Dendritic cell treated with granulocyte-macrophage colony-stimulating factor and Interleukin-4, amounts not matched to agents 40 ng/mL and 50 ng/mL, for 4 days (primary cell): Measurements from ENCODE around the gene MRTFB.

Experiments
- H3K27ac Mint-ChIP-seq: one replicate; pipeline ENCODE4 v1.8.0; 2022; ENCODE audit warnings: mild to moderate bottlenecking, mixed read lengths
- H3K27me3 Mint-ChIP-seq: one replicate; pipeline ENCODE4 v1.8.0; 2022; ENCODE audit warnings: mild to moderate bottlenecking, mixed read lengths
- H3K36me3 Mint-ChIP-seq: one replicate; pipeline ENCODE4 v1.8.0; 2022; ENCODE audit warnings: low read depth, mixed read lengths
- H3K4me1 Mint-ChIP-seq: one replicate; pipeline ENCODE4 v1.8.0; 2022; ENCODE audit warnings: low read depth, mixed read lengths
- H3K4me3 Mint-ChIP-seq: one replicate; pipeline ENCODE4 v1.8.0; 2022; ENCODE audit warnings: mild to moderate bottlenecking, moderate library complexity, mixed read lengths
- H3K9me3 Mint-ChIP-seq: one replicate; pipeline ENCODE4 v1.8.0; 2022; ENCODE audit warnings: mixed read lengths
- intact Hi-C: fragments of 100-400 bp; cut with micrococcal nuclease; formaldehyde crosslinking; loops from one replicate; pipeline ENCODE4 v1.15.0; 2022

The MRTFB gene

DNA sequence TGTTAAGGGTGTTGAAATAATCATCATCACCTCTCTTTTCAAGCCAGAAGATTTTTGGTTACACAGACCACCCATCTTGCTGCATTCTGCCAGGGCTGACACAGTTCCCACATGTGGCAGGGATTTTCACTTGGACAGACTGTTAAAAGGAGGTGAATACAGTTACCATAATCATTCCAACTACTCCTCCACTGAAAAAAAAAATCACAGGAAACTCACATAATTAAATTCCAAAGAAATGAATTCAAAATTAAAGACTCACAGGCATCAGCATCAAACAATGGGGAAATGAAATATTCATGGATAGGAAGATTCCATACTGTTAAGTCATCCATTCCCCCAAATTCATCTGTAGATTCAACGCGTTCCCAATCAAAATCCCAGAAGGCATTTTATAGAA lies 209.4 kb downstream of the MRTFB start:
- peaks cover 35% of the 10 kb centered on the region for H3K4me1 Mint-ChIP-seq
- H3K9me3 Mint-ChIP-seq = no peaks in the 10 kb centered on the region
- peaks cover 13% of the 10 kb centered on the region for H3K27me3 Mint-ChIP-seq
- H3K4me3 Mint-ChIP-seq = no peak overlapping the region
- H3K36me3 Mint-ChIP-seq = peaks cover 6% of the 10 kb centered on the region
- H3K27ac Mint-ChIP-seq = no peak overlapping the region
- intact Hi-C loops = no loop called here

- intact Hi-C loops = no loop called here
- H3K36me3 Mint-ChIP-seq = peaks cover 6% of the 10 kb centered on the region
- H3K27ac Mint-ChIP-seq = peak overlapping the region; percentile 88
- H3K9me3 Mint-ChIP-seq = peaks cover under 1% of the 10 kb centered on the region
- H3K27me3 Mint-ChIP-seq = peaks cover 9% of the 10 kb centered on the region
- H3K4me1 Mint-ChIP-seq = peaks cover 53% of the 10 kb centered on the region
- H3K4me3 Mint-ChIP-seq = no peak overlapping the region
These were observed 212.7 kb downstream of the MRTFB start for GRCh38 chr16:14283786-14284185.

- Mint-ChIP-seq H3K27me3 (peaks cover 5% of the 10 kb centered on the region), H3K36me3 (peaks cover 11% of the 10 kb centered on the region), H3K4me3 (no peak overlapping the region), H3K9me3 (peaks cover 6% of the 10 kb centered on the region), H3K4me1 (peaks cover 57% of the 10 kb centered on the region), H3K27ac (no peak overlapping the region)
- intact Hi-C loops = no loop called here
These were observed 213.3 kb downstream of the MRTFB start for GRCh38 chr16:14284371-14284770.

DNA sequence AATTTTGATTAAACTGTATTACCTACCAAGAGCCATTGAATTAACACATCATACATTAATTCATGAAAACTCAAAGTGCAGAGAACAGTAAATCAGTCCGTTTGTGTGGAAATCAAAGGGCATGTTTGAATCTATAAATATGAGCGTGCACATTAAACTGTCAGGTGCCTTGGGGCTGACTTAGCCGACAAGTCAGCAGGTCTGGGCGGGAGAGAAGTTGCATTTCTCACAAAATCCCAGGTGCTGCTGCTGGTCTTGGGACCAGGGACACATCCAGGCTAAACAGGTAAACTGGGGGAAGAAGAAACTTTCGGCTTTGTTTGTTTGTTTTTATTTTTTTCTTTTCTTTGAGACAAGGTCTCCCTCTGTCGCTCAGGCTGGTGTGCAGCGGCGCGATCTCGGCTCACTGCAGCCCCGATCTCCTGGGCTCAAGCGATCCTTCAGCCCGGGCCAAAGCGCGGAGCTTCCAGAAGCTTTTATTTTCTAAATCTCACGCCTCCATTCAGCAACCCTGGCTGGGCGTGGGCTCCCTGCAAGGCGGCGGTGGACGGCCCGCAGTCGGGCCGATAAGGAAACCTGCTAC lies 213.9 kb downstream of the MRTFB start:
- H3K4me3 Mint-ChIP-seq = peak overlapping the region; percentile 82
- intact Hi-C loops = loop anchor here (5.0 kb wide), 1 partner anchor 363 kb away; the partner anchor contains the start of gene ERCC4

DNA sequence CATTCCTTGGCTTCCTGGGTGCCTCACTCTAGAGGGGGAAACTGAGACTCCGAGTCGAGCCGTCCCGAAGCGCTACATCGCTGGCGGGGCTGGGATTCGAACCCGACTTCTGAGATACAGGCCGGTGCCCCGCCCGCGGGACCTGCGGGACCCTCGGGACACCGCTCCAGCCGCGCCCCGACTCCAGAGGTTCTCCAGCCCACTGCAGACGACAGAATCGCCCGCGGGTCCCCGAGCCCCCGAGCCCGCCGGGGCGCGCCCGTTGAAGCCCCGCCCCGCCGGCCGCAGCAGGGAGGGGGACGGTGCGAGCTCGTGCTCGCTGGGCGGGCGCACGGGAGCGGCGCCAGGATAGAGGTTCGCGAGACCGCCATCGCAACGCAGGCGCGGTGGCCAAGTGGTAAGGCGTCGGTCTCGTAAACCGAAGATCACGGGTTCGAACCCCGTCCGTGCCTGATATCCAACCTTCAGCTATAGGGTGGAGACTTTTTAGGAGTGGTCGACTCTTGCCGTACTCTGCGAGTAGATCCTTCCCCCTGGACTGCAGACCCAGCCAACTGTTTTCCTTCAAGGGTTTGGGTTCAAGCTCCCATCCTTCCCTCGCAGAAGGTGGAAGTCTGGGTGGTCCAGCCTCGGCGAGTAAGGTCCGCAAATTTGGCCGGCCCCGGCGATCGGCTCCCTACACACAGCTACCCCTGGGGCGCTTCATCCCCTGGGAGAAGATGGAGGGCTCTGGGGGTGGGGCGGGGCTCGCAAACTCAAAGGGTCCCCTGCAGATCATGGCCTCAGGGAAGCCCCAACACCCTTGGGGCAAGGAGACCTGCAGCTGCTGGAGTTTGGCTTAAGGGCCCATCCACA lies 214.6 kb downstream of the MRTFB start:
- peak overlapping the region; percentile 91 for H3K27ac Mint-ChIP-seq
- intact Hi-C loops = loop anchor here (5.0 kb wide), 1 partner anchor 363 kb away; the partner anchor contains the start of gene ERCC4
- peak overlapping the region; percentile 82 for H3K4me3 Mint-ChIP-seq
- peaks cover 59% of the 10 kb centered on the region for H3K4me1 Mint-ChIP-seq
- peaks cover 21% of the 10 kb centered on the region for H3K36me3 Mint-ChIP-seq
- H3K9me3 Mint-ChIP-seq = peaks cover 14% of the 10 kb centered on the region
- peaks cover 2% of the 10 kb centered on the region for H3K27me3 Mint-ChIP-seq

More for the DNA sequence above, 213.9 kb downstream of the MRTFB start:
- Mint-ChIP-seq H3K9me3 (peaks cover 13% of the 10 kb centered on the region), H3K27me3 (peaks cover 5% of the 10 kb centered on the region), H3K4me1 (peaks cover 58% of the 10 kb centered on the region), H3K36me3 (peaks cover 17% of the 10 kb centered on the region), H3K27ac (peak overlapping the region; percentile 91)

DNA sequence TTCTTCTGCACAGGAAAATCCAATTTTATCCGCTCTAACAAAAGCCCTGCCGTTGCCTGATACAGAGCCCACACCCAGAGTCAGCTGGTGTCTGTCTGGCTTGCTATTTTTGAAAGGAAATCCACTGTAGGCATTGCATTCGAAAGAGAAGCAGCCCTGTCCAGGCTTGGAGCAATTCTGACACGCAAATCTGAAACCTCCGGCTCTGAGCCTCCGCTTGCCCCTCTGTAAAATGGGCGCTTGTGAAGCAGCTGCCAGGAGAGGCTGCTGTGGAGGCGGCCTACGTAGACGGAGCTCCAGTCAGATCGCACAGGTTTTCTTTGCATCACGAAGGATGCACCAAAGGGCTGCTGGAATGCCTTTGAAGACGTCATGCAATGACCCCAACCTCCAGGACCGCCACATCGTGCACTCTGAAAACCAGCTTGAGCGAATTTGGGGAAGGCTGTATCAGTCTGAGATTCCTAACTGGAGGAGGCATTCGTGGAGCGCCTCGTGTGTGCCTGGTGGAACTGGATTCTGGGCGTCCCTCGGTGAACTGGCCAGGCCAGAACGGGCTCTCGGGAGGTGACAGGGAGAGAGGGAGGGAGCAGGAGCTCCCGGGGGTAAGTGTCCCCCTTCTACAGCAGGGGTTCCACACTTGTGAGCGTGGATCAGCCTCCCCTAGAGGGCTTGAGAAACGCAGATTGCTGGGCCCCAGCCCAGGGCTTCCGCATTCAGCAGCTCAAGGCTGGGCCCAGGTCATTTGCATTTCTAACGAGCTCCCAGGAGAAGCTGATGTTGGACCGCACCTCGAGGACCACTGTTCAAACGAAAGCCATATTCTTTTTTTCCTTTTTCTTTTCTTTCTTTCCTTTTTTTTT lies 215.5 kb downstream of the MRTFB start:
- peaks cover 21% of the 10 kb centered on the region for H3K36me3 Mint-ChIP-seq
- peaks cover 14% of the 10 kb centered on the region for H3K9me3 Mint-ChIP-seq
- intact Hi-C loops = loop anchor here (5.0 kb wide), 1 partner anchor 364 kb away; the partner anchor contains the start of gene ERCC4
- peak overlapping the region; percentile 82 for H3K4me3 Mint-ChIP-seq
- peaks cover 2% of the 10 kb centered on the region for H3K27me3 Mint-ChIP-seq
- H3K4me1 Mint-ChIP-seq = peaks cover 68% of the 10 kb centered on the region
- H3K27ac Mint-ChIP-seq = peak overlapping the region; percentile 91

GRCh38 chr16:14289692-14290340 lies 218.7 kb downstream of the MRTFB start:
- H3K27ac Mint-ChIP-seq = peak overlapping the region; percentile 64
- peaks cover 14% of the 10 kb centered on the region for H3K9me3 Mint-ChIP-seq
- peaks cover 21% of the 10 kb centered on the region for H3K36me3 Mint-ChIP-seq
- peaks cover 2% of the 10 kb centered on the region for H3K27me3 Mint-ChIP-seq
- H3K4me3 Mint-ChIP-seq = no peak overlapping the region
- intact Hi-C loops = loop anchor here (5.0 kb wide), 1 partner anchor 368 kb away; the partner anchor contains the start of gene ERCC4
- H3K4me1 Mint-ChIP-seq = peaks cover 60% of the 10 kb centered on the region

GRCh38 chr16:14291286-14291685 lies 220.2 kb downstream of the MRTFB start:
- Mint-ChIP-seq H3K27ac (peak overlapping the region; percentile 95), H3K4me3 (no peak overlapping the region), H3K9me3 (peaks cover 14% of the 10 kb centered on the region), H3K27me3 (peaks cover 2% of the 10 kb centered on the region), H3K36me3 (peaks cover 15% of the 10 kb centered on the region), H3K4me1 (peaks cover 51% of the 10 kb centered on the region)
- intact Hi-C loops = no loop called here

GRCh38 chr16:14292051-14292825 lies 221.1 kb downstream of the MRTFB start:
- Mint-ChIP-seq H3K4me1 (peaks cover 52% of the 10 kb centered on the region), H3K9me3 (peaks cover 14% of the 10 kb centered on the region), H3K4me3 (peak overlapping the region; percentile 4), H3K36me3 (peaks cover 15% of the 10 kb centered on the region), H3K27me3 (no peaks in the 10 kb centered on the region), H3K27ac (peak overlapping the region; percentile 95)
- intact Hi-C loops = loop anchor here (2.0 kb wide), 1 partner anchor 63 kb away; no protein-coding TSS in a partner anchor

DNA sequence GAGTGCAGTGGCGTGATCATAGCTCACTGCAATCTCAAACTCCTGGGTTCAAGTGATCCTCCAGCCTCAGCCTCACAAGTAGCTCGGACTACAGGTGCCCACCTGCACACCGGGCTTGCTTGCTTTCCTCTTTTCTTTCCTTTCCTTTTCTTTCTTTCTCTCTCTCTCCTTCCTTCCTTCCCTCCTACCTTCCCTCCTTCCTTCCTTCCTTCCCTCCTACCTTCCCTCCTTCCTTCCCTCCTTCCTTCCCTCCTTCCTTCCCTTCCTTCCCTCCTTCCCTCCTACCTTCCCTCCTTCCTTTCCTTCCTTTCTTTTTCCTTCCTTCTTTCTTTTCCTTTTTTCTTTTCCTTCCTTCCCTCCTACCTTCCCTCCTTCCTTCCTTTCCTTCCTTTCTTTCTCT lies 225.5 kb downstream of the MRTFB start:
- peaks cover 5% of the 10 kb centered on the region for H3K36me3 Mint-ChIP-seq
- intact Hi-C loops = no loop called here
- peaks cover 44% of the 10 kb centered on the region for H3K4me1 Mint-ChIP-seq
- H3K27ac Mint-ChIP-seq = peak overlapping the region; percentile 60
- no peaks in the 10 kb centered on the region for H3K9me3 Mint-ChIP-seq
- H3K27me3 Mint-ChIP-seq = peaks cover 19% of the 10 kb centered on the region
- no peak overlapping the region for H3K4me3 Mint-ChIP-seq

DNA sequence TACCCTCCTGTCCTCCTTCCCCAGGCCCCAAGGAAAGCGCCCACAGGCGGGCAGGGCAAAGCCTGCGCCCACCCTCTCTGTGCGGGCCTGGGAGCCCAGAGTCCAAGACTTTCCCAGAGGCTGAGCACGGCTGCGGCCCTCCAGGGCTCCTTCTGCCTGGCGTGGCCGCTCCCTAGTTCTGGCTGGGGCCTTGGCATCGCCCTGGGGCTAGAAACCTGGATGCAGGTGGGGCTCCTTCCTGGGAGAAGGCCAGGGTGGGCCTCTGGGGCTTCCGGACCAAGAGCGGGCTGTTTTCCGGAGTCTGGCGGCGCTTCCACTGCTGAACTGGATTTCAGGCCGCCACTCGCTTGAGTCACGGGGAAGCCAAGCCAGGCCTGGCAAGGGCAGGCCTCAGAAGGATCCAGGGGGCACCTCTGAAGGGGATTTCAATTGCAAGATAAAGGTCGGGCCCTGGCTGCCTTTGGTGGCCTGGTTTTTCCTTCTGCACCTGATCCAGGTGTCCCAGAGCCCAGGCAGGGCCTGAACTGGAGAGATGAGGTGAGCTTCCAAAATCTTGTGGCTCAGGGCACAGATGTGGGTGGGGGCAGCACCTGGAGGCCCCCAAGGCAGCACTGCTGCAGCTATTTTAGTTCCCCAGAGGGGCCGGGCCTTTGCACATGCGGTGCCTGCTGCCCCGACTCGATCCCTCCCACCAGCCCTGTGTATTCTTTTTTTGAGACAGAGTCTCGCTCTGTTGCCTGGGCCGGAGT lies 227.4 kb downstream of the MRTFB start:
- intact Hi-C loops = no loop called here
- Mint-ChIP-seq H3K9me3 (no peaks in the 10 kb centered on the region), H3K27ac (no peak overlapping the region)

DNA sequence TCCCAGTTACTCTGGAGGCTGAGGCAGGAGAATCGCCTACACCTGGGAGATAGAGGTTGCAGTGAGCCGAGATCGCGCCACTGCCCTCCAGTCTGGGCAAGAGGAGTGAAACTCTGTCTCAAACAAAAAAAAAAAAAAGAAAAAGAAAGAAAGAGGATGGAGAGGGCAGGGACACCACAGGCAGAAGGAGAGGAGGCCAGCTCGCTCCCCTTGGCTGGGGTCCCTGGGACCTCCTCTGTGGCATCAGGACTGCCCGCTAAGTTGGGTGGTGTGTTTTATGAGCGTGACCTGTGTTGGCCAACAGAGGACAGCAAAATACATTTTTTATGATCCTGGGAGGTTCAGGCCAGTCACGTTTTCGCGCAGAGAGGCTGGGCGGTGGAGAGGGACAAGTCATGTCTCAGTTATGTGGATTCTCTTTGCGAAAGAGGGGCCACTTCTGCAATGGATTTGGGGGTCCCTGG lies 229.6 kb downstream of the MRTFB start:
- Mint-ChIP-seq H3K27me3 (peaks cover 50% of the 10 kb centered on the region), H3K4me3 (peak overlapping the region; percentile 86), H3K27ac (peak overlapping the region; percentile 88), H3K9me3 (no peaks in the 10 kb centered on the region), H3K36me3 (peaks cover 23% of the 10 kb centered on the region), H3K4me1 (peaks cover 52% of the 10 kb centered on the region)
- intact Hi-C loops = loop anchor here (1.0 to 10.0 kb wide), 3 partner anchors 144 to 378 kb away; partner anchors contain the start of gene ERCC4

More for the DNA sequence above, 227.4 kb downstream of the MRTFB start:
- Mint-ChIP-seq H3K4me1 (peaks cover 38% of the 10 kb centered on the region), H3K36me3 (peaks cover 19% of the 10 kb centered on the region), H3K27me3 (peaks cover 29% of the 10 kb centered on the region), H3K4me3 (no peak overlapping the region)
